ENCODE results near the gene NOC2L. TPM values are rescaled to one million over a fixed set of nuclear protein-coding genes. Genes with fewer than 3 reads are reported as not detected.

The NOC2L gene
- total RNA-seq, 1 donor from 2014 or later = 40.8 TPM

DNA sequence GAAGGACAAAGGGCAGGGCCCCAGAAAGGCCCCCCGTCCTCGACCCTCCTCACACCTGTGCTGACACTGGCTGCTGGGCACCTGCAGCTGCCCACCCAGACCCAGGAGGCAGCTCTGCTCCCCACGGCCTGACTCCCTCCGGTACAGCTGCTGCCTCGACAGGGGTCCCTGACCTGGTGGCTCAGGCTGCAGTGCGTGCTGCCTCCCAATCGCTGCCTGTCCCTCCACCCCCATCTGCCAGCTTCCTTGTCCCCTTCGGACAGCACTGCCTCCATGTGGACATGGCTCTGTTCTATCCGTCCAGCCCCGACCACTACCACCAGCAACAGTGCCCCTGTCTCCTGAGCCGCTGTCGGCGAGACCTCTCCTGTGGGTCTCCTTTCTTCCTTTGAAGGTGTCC is 4.1 kb downstream of the NOC2L start:
- no peak for DNase-seq

DNA sequence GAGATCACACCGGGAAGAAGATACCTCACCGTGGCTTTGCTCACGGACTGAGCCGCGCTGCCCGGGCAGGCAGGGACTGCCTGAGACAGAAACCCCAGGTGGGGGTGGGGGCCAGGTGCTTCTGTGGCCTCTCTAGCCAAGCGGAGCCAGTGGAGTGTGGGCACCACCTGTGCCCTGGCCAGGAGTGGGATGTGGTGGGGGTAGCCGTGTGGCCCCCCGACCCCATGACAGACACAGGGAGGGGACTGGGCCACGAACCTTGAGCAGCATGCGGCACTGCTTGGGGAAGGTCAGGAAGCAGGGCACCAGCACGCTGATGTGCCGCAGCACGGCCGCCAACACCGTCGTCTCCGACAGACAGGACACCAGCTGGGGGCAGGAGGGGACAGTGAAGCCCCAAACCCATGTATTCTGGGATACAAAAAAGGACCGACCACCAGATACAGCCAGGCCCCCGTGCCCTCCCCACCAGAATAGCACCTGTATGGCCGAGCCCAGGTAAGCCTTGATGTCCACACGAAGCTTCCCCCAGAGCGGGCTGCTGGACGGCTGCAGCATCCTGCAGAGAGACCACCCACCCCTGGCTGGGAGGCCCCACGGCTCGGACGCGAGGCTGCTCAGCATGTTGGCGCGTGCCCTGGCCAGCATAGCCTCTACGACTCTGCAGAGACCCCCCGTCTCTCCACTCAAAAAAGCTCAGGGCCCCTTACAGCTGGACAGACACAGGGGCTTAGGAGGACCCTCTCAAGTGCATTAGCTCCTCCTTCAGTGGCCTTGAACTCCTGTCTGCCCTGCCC is 5.3 kb downstream of the NOC2L start:
- Histone ChIP-seq H3K27me3 (ENCODE audit: low read depth) (no peaks in the 10 kb centered on the region), H3K4me1 (peaks cover 20% of the 10 kb centered on the region), H3K4me3 (no peak overlapping the region), H3K27ac (replicated peaks) (no peak overlapping the region), H3K36me3 (peaks cover 86% of the 10 kb centered on the region), H3K9me3 (replicated peaks) (no peaks in the 10 kb centered on the region)
- intact Hi-C loops (cut with micrococcal nuclease) = no loop called here
- no peak for DNase-seq
- TF ChIP-seq, protein P1, sequence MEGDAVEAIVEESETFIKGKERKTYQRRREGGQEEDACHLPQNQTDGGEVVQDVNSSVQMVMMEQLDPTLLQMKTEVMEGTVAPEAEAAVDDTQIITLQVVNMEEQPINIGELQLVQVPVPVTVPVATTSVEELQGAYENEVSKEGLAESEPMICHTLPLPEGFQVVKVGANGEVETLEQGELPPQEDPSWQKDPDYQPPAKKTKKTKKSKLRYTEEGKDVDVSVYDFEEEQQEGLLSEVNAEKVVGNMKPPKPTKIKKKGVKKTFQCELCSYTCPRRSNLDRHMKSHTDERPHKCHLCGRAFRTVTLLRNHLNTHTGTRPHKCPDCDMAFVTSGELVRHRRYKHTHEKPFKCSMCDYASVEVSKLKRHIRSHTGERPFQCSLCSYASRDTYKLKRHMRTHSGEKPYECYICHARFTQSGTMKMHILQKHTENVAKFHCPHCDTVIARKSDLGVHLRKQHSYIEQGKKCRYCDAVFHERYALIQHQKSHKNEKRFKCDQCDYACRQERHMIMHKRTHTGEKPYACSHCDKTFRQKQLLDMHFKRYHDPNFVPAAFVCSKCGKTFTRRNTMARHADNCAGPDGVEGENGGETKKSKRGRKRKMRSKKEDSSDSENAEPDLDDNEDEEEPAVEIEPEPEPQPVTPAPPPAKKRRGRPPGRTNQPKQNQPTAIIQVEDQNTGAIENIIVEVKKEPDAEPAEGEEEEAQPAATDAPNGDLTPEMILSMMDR (IDR thresholded peaks at IDR 0.05; ENCODE audit: borderline replicate concordance) = no peak

More for the DNA sequence above, 4.1 kb downstream of the NOC2L start:
- TF ChIP-seq, protein P1 (IDR thresholded peaks at IDR 0.05; ENCODE audit: borderline replicate concordance) = no peak
- Histone ChIP-seq H3K4me1 (peaks cover 30% of the 10 kb centered on the region), H3K27me3 (ENCODE audit: low read depth) (no peaks in the 10 kb centered on the region), H3K27ac (replicated peaks) (no peak overlapping the region), H3K4me3 (no peak overlapping the region), H3K9me3 (replicated peaks) (no peaks in the 10 kb centered on the region), H3K36me3 (peaks cover 74% of the 10 kb centered on the region)
- intact Hi-C loops (cut with micrococcal nuclease) = no loop called here

DNA sequence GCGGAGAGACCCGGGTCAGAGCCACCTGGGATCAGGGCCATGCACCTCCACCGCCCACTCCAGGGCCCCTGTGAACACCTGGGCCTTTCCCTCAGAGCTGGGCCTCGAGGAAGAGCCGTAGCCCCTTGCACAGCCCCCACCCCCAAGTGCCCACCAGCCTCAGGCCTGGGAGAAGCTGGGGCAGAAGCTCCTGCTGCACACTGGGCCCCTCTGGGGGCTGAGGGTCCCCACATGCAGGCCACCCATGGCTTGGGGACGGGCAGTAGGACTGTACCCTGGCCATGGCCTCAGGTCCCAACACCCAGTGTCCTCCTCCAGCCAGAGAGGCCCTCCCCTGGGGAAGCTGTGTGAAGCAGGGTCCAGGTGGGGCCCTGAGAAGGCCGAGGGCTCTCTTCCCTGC is 6.5 kb downstream of the NOC2L start:
- Histone ChIP-seq H3K9me3 (replicated peaks) (no peaks in the 10 kb centered on the region), H3K36me3 (peaks cover 96% of the 10 kb centered on the region), H3K4me1 (peaks cover 9% of the 10 kb centered on the region), H3K4me3 (no peak overlapping the region), H3K27ac (replicated peaks) (no peak overlapping the region), H3K27me3 (ENCODE audit: low read depth) (no peaks in the 10 kb centered on the region)
- DNase-seq = no peak
- intact Hi-C loops (cut with micrococcal nuclease) = no loop called here
- TF ChIP-seq, protein P1 (IDR thresholded peaks at IDR 0.05; ENCODE audit: borderline replicate concordance) = no peak

DNA sequence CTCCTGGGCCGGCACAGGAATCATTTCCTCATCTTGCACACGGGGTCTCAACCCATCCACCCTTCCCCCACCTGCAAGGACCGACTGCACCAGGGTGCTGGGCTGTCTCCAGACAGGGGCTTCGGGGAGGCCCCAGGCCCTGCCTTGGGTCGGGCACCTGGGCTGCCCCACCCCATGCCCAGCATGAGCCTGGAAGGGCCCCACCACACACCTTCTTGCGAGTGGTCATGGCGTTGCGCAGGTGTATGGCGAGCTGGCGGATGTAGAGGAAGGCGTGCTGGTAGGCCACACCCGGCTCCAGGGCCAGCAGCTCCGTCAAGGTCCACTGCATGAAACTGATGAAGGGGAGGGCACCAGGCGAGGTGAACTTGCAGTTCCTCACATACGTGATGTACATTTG is 6.9 kb downstream of the NOC2L start:
- TF ChIP-seq, protein P1 (IDR thresholded peaks at IDR 0.05; ENCODE audit: borderline replicate concordance) = no peak
- intact Hi-C loops (cut with micrococcal nuclease) = no loop called here
- H3K4me3 ChIP-seq = no peak overlapping the region

DNA sequence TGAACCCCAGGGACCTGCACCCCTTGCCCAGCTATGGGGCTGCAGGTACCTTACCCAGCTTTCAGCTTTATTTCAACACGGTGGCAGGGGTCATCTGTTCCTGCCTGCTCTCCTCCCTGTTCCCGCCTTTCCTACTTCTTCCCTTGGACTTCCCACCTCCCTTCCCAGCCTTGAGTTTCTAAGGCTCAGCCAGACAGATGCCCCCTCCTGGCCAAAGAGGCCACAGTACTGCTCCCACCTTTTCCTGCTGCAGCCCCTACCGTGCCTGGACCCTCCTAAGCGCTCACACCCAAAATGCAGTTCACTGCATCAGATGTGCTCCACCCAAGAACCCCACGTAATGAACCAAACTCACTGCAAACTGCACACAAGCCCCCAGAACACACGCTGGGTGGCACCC is 7.7 kb downstream of the NOC2L start:
- no peaks in the 10 kb centered on the region for H3K27me3 ChIP-seq (ENCODE audit: low read depth)
- TF ChIP-seq, protein P1 (IDR thresholded peaks at IDR 0.05; ENCODE audit: borderline replicate concordance) = peak; percentile 22
- no peak overlapping the region for H3K27ac ChIP-seq (replicated peaks)
- H3K36me3 ChIP-seq = peaks cover 99% of the 10 kb centered on the region
- H3K4me1 ChIP-seq = no peaks in the 10 kb centered on the region
- no peak for DNase-seq
- intact Hi-C loops (cut with micrococcal nuclease) = no loop called here
- H3K4me3 ChIP-seq = no peak overlapping the region
- no peaks in the 10 kb centered on the region for H3K9me3 ChIP-seq (replicated peaks)

More for the DNA sequence above, 6.9 kb downstream of the NOC2L start:
- Histone ChIP-seq H3K4me1 (peaks cover 5% of the 10 kb centered on the region), H3K9me3 (replicated peaks) (no peaks in the 10 kb centered on the region), H3K36me3 (peaks cover 99% of the 10 kb centered on the region), H3K27me3 (ENCODE audit: low read depth) (no peaks in the 10 kb centered on the region), H3K27ac (replicated peaks) (no peak overlapping the region)
- DNase-seq = no peak
